ENCODE results near the gene SUN2. TPM values are rescaled to one million over a fixed set of nuclear protein-coding genes. Genes with fewer than 3 reads are reported as not detected.

The SUN2 gene
- total and polyA plus RNA-seq, 2 experiments from 2014 or later: 28.0 to 105 TPM

GRCh38 chr22:38784035-38784434 lies 28.2 kb upstream of the SUN2 start:
- no peak for DNase-seq (ENCODE audit: low read depth in 1 of 2, low spot score in 1 of 2)
- Histone ChIP-seq H3K36me3 (no peaks in the 10 kb centered on the region), H3K4me3 (no peak overlapping the region), H3K9me3 (ENCODE audit: low read depth) (no peaks in the 10 kb centered on the region), H3K27me3 (no peaks in the 10 kb centered on the region), H3K27ac (no peak overlapping the region), H3K4me1 (ENCODE audit: low read depth) (peaks cover 73% of the 10 kb centered on the region)
- no peak for TF ChIP-seq CTCF (IDR thresholded peaks at IDR 0.05; ENCODE audit: low read depth, low read length)

DNA sequence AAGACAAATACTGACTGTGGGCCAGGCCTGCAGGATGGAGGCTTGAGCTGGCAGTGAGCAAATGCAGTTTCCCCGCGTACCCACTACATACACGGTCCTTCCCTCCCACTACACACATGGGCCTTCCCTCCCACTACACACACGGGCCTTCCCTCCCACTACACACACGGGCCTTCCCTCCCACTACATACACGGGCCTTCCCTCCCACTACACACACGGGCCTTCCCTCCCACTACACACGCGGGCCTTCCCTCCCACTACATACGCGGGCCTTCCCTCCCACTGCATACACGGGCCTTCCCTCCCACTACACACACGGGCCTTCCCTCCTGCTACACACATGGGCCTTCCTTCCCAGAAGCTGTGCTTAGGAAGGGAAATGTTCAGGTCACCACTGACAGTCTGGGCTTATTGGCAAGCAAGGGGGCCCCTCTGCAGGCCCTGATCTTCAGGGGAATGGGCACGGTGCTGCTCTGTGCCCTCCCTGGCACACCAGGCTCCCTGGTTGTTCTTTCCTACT lies 27.4 kb upstream of the SUN2 start:
- H3K4me1 ChIP-seq (ENCODE audit: low read depth): peaks cover 64% of the 10 kb centered on the region
- H3K9me3 ChIP-seq (ENCODE audit: low read depth): no peaks in the 10 kb centered on the region
- DNase-seq (ENCODE audit: low read depth in 1 of 2, low spot score in 1 of 2): no peak
- no peak for TF ChIP-seq CTCF (IDR thresholded peaks at IDR 0.05; ENCODE audit: low read depth, low read length)
- H3K27ac ChIP-seq: peak overlapping the region; percentile 72
- no peaks in the 10 kb centered on the region for H3K36me3 ChIP-seq
- H3K4me3 ChIP-seq: no peak overlapping the region
- no peaks in the 10 kb centered on the region for H3K27me3 ChIP-seq

- Histone ChIP-seq H3K4me1 (ENCODE audit: low read depth) (peaks cover 58% of the 10 kb centered on the region), H3K27ac (peak overlapping the region; percentile 72), H3K27me3 (no peaks in the 10 kb centered on the region), H3K4me3 (no peak overlapping the region), H3K36me3 (no peaks in the 10 kb centered on the region), H3K9me3 (ENCODE audit: low read depth) (no peaks in the 10 kb centered on the region)
- DNase-seq (ENCODE audit: low read depth in 1 of 2, low spot score in 1 of 2): peak; percentile 61 to 85
- no peak for TF ChIP-seq CTCF (IDR thresholded peaks at IDR 0.05; ENCODE audit: low read depth, low read length)
Measured at GRCh38 chr22:38782402-38783094, 26.8 kb upstream of the SUN2 start.

DNA sequence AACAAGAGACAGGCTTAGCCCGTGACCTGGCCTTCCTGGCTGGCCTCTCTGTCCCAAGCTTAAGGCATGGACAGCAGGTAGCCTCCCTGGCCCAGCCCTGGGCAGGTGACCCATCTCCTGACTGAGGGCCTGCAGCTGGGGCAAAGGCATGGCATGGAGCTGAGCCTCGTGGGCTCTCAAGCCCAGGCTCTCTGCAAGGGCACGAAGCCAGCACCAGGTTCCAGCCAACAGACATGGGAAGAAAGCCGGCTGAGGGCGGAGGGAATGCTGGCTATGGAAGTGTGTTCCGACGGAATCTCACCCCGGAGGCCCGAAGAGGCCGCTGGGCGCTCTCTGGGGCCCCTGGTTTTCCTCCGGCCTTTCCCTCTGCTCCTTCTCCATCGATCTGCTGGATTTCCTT lies 25.2 kb upstream of the SUN2 start:
- H3K4me1 ChIP-seq (ENCODE audit: low read depth): peaks cover 46% of the 10 kb centered on the region
- no peaks in the 10 kb centered on the region for H3K27me3 ChIP-seq
- H3K9me3 ChIP-seq (ENCODE audit: low read depth): no peaks in the 10 kb centered on the region
- H3K36me3 ChIP-seq: no peaks in the 10 kb centered on the region
- H3K27ac ChIP-seq: peak overlapping the region; percentile 72
- H3K4me3 ChIP-seq: no peak overlapping the region
- DNase-seq (ENCODE audit: low read depth in 1 of 2, low spot score in 1 of 2): no peak
- no peak for TF ChIP-seq CTCF (IDR thresholded peaks at IDR 0.05; ENCODE audit: low read depth, low read length)

- no peaks in the 10 kb centered on the region for H3K9me3 ChIP-seq (ENCODE audit: low read depth)
- no peak for DNase-seq (ENCODE audit: low read depth in 1 of 2, low spot score in 1 of 2)
- H3K36me3 ChIP-seq: no peaks in the 10 kb centered on the region
- no peaks in the 10 kb centered on the region for H3K27me3 ChIP-seq
- TF ChIP-seq CTCF (IDR thresholded peaks at IDR 0.05; ENCODE audit: low read depth, low read length): no peak
- no peak overlapping the region for H3K4me3 ChIP-seq
- H3K4me1 ChIP-seq (ENCODE audit: low read depth): peaks cover 14% of the 10 kb centered on the region
- H3K27ac ChIP-seq: no peak overlapping the region
Measured at GRCh38 chr22:38777087-38777671, 21.4 kb upstream of the SUN2 start.

Measured in cardiac muscle cell (in vitro differentiated cells and primary cell).